HG02973 (cell line): Measurements from ENCODE around the gene RBBP8NL.

Source experiments
- ATAC-seq: cut with Tn5 transposase; IDR thresholded peaks from one replicate; pipeline ENCODE4 v1.9.1; 2021; ENCODE audit warnings: moderate library complexity; ENCODE audit not compliant: unreplicated experiment

Gene RBBP8NL

DNA sequence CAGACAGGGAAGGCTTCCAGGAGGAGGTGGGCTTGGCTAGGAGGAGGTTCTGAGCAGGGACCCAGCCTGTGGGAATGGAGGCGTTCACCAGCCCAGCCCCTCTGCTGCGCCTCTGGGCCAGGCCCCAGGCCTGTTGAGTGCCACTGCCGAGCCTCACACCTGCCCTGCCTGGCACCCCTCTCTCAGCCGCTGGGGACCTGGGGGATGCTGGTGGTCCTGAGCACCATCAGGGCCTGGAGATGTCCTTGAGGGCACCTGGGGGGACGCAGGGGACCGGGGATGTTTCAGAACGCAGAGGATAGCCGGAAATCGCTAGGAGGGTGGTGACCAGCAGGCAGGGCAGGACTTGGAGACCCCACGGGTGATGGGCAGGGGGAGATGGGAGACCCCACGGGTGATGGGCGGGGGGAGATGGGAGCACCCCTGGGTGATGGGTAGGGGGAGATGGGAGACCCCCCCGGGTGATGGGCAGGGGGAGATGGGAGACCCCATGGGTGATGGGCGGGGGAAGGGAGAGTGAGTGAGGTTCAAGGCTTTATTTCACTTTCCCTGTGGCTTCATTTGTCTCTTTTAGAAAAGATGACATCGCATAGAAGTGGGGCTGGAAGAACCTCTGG, 35.7 kb upstream of the RBBP8NL start:
- ATAC-seq = no peak

DNA sequence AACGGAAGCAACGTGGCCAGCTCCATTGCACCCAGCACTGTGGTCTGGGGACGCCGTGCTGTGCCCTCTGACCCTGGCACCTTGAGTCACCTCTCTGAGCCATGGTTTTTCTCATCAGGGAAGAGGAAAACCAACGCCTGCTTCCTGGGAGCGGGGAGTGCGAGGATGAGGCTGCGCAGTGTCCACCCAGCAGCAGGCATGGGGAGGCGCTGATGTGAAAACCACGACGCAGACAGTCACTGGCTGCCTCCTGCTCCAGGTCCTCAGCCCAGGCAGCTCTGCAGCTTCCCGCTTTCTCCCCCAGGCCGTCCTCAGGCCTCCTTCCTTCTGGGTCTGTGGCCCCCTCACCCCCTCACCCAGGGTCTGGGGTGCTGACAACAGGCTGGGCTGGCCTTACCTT, 34.5 kb upstream of the RBBP8NL start:
- ATAC-seq = no peak

DNA sequence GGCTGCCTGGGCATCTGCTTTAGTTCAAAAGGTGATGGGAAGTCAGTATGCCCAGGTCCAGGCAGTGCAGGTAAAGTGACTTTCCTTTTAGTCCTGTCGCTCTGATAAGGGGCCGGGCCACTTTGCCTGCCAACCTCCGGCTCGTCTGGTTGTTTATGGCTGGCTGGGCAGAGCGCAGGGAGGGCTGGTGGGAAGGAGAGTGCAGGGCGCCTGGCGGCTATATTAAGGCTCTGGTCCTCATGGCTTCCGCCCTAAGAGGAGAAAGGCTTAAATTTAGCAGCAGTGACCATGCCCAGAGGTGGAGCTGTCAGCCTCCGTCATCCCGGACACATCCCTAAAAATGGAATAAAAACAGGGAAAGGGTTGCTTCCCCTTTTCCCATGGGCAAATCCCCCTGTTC, 33.8 kb upstream of the RBBP8NL start:
- ATAC-seq = no peak

DNA sequence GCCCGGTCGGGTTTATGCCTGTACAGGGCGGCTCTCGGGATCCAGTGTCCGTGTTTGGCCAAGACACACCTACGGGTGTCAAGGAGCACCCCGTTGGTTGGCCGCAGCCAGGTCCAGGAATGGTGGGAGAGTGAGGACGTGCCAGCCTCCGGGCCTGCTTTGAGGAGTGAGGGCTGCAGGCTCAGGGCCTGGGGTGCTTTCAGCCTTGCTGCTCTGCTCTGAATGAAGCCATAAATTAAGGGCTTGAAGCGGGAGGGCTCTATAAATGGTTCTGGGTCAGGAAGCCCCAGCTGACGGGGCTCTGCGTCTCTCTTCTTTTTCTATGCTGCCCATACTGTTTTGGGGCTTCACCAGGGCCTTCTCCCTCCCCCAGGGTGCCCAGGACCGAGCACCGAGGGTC, 33.3 kb upstream of the RBBP8NL start:
- no peak for ATAC-seq

DNA sequence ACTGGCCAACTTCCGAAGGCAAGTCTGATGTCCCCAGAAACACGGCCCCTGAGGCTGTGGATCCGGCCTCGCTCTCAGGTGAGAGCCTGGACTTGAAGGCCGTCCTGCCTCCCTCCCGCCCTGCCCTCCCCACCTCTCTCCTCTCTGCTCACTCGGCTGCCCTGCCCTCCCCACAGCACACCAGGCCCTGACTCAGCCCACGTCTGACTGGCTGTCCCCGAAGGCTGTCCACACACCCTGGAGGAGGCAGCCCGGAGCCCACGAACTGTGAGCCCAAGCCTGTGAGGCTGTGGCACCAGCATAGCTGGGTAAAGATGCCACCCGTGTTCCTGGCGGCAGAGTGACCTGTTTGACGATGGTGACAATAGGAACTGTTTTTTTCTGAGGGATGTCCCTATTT, 32.1 kb upstream of the RBBP8NL start:
- ATAC-seq = no peak

DNA sequence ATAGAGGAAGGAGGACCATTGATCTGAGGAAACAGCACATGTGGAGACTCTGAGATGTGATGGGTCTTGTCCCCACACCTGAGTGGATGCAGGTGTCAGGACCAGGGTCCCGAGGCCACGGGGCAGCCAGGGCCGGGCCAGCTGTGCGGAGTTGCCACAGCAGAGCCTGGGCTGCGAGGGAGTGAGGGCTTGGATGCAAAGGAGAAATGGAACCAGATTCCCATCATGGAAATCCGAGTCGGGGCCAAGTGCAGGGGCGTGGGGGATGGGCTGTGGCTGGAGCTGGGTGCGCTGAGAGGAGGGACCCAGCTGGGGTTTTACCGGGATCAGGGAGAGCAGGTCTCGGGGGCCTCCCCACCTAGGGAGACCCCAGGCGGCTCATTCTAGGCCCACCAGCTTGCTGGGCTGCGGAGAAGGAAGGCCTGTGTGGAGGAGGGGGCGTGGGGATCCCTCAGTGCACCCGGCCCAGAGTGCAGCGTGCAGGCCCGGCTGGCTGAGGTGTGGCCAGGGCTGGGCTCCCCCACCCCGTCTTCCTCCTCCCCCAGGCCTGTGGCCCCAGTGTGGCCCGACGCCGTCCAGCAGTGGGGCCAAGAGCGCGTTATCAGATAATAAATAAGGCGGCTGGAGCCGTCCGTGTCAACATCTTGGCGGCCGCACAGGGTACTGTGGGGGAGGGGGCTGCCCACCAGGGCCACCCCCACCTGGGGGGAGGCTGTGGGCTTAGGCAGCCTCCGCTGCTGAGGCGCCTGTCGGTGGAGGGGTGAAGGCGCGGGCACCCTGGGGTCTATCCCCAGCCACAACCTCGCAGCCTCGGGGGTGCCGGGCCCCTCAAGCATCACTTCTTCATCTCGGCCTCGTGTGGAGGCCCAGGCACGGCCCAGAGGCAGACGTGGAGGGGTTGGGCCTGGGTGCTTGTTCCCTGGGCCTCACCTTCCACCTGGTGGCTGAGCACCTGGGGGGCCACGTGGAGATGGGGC, 31.2 kb upstream of the RBBP8NL start:
- ATAC-seq = no peak

DNA sequence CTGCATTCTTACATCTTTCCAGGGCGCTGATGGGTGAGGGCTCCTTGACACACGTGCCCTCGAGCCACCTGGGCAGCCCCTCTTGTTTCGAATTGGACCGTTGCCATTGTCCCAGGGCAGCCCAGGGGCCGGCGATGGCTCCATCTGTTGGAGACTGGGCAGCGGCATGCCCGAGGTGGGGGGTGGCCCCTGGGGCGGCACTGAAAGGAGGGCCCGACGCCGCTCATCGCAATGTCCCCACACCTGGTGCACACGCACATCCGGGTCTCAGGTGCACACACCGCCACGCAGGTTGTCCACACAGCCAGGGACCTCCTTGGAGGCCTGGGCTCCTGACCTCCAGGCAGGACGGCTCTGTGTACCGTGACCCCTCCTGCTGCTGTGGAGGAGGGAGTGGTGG, 30.5 kb upstream of the RBBP8NL start:
- ATAC-seq = no peak

DNA sequence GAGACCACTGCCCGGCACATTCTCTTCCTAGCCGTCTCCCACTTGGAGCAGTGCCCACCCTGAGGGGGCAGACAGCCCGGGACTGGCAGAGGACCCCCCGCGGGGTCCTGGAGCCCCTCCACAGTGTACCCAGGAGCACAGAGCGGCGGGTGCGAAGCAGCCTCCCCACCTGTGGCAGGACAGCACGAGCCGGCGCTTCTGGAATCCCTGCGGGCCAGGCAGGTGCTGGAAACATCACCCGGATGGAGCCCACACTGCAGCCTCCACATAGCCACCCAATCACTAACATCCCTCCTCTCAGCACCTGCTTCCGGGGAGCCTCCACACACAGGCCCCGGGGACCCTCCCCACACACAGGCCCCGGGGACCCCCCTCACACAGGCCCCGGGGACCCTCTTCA, 29.8 kb upstream of the RBBP8NL start:
- no peak for ATAC-seq

DNA sequence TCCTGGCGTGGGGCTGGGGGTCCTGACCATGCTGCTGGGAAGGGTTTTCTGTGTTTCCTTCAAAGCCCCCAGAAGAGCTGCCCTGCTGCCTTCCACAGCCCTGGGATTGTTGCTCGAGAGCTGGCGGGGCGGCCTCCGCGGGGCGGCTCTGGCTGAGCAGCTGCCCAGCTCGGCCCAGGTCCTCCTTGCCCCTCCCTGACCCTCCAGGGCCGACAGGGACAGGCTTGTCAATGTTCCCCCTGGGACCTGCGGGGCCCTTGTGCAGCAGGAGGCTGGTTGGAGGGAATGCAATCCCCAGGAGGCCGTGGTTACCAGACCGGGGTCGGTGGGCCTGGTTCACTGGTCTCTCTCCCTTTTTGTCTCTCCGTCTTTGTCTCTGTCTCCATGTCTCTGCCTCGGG, 28.6 kb upstream of the RBBP8NL start:
- no peak for ATAC-seq

DNA sequence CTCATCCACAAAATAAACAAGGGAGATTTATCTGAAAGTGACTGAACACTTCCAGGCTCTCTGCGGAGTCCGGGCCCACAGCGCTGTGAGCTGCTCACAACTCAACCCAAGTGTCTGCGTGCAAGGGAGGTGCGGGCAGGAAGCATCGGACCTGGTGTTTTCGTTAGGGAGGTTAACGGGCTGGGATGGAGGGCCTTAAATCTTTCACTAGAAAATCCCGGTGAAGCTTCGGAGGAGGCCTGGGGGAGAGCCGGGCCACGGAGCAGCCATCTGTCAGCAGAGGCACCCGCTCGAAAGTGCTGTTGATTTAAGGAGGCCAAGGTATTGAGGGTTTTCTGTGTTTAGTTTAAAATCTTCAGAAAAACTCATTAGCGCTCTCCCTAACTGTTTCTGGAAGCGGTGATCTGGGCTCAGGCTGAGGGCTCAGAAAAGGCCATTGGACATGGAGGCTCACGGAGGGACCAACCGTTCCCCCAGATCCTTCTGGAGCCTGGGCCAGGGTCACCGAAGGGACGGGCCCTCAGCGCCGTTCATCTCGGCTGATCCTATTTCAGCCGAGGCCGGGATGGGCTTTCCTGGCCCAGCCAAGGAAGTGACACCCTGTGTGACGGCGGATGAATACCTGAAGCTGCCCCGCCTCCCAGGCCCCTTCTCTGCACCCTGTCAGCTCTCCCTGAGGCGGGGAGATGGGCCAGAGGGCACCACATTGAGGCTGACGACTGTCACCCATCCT, 27.7 kb upstream of the RBBP8NL start:
- no peak for ATAC-seq

DNA sequence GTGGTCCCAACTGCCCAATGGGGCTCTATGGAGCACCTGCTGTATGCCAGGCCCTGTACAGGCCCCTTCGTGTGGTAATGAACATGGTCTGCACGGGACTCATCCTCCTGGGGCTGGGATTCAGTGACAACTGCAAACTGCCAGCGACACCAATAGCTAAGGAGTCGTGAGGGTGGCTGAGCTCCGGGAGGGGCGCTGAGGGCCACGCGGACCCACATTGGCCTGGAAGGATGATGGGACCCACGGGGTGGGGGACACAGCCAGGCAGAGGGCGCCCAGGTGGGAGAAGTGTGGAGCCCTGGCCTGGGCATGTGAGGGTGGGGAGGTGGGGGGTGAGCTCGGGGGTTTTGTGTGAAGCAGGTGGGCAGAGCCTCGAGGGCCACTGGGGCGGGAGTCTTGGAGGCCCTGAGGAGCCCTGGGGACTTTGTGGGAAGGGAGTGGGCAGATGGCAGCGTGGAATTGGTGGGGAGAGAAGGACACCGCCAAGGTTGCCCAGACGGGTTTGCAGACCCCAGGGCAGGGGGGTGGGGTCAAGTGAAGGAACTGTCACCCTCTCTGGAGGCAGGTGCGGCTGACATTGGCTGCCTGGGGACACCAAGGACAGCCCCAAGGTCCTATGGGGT, 26.0 kb upstream of the RBBP8NL start:
- ATAC-seq = no peak

DNA sequence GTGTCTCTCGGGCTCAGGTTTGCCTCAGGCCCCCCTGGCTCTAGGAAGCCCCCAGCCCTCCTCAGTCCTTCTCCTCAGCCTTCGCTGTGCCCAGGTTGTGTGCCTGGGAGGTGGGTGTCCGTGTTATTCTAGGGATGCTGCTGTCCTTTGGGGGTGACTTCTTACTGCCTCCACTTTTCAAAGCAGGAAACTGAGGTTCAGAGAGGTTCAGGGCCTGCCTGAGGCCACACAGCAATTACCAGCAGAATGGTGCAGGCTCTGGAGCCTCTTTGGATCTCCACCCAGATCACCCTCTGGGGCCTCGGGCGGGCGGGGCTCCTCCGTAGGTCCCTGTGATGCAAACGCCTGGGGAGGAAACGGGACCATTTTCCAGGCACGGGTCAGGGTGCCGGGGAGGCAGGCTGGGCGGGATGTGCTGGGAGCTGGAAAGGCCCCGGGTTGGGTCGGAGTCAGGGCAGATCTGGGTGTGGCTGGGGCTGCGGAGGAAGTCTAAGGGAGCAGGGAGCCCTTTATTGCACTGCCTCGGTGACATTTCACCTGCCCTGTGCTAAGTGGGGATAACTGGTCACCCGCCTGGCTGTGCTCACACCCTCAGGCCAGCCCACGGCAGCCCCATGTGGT, 25.2 kb upstream of the RBBP8NL start:
- no peak for ATAC-seq

DNA sequence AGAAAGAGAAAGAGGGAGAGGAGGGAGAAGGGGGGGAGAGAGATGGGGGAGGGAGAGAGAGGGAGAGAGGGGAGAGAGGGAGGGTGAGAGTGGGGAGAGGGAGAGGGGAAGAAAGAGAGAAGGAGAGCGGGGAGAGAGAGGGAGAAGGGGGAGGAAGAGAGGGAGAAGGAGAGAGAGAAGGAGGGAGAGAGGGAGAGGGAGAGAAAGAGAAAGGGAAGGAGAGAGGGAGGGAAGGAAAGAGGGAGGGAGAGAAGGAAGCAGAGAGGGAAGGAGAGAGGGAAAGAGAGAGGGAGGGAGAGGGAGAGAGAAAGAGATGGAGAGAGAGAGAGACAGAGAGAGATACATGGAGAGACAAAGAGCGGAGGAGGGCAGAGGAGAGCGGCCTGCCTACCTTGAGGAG, 24.6 kb upstream of the RBBP8NL start:
- ATAC-seq = no peak

DNA sequence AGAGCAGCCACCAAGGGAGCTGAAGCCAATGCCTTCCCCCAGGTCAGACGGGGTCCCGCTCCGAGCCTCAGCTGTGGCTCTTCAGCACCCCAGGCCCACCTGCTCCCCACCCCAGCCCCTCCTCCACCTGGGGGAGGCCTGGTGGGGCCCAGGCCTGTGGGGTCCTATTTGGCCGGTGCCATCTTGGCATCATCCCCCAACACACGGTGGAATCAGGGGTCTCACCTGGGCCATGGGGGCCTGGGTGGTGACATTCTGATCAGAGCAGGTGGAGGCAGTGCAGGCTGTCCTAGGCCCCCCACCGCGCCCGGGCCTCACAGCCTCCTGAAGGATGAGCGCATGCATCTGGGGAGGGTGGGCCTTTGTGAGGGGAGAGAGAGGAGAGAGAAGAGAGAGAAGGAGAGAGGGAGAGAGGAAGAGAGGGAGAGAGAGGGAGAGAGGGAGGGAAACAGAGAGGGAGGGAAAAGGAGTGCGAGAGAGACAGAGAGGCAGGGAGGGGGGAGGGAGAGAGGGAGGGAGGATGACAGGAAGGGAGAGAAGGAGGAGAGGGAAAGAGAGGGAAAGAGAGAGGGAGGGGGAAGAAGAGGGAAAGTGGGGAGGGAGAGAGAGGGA, 23.9 kb upstream of the RBBP8NL start:
- no peak for ATAC-seq

DNA sequence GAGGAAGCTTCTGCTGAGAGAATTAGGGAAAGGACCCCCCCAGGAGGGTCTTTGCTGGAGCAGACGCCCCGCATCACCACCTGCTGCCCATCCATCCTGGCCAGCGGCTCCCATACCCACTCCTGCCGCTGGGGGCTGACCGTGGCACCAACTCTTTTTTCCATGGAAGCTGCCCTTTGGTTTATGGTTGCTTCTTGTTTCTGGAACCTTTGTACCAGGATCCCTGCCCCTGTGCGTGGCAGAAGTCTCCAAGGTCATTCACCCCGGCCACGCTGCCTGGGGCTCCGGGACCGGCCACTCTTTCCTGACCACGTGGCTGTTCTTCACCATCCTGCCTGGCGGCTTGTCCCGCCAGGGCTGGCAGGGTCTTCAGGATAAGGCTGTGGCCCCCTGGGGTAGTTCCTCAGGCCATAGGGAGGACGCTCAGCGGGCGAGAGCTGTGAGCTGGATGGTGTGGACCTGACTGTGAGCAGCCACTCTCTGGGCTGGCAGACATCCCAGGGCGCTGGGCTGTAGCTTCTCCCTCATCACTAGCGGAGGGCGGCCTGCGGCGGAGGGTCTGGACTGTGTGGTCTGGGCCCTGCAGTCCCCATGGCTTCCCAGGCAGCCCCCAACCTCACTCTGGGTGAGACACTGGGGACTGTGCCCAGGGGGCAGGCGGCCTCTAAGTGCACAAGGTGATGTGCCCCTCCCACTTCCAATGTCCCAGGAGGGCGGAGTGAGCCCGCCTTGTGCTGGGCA, 22.8 kb upstream of the RBBP8NL start:
- no peak for ATAC-seq

DNA sequence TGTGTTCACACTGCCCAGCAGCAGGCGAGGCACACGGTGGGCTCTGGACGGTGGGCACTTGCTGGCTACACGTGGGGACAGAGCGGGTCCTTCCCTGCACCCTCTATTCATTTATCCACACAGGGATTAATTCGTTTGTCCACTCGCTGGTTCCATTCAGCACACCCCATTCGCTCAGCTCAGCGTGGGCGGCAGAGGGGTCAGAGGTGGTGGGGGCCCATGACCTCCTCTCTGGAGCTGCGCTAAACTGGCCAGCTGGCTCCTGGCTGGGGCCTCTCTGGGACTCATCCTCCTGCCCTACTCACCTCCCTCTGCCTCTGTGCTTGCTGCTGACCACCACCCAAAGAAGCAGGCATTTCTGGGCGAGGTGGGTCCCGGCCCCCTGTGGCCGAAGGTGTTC, 21.4 kb upstream of the RBBP8NL start:
- no peak for ATAC-seq

DNA sequence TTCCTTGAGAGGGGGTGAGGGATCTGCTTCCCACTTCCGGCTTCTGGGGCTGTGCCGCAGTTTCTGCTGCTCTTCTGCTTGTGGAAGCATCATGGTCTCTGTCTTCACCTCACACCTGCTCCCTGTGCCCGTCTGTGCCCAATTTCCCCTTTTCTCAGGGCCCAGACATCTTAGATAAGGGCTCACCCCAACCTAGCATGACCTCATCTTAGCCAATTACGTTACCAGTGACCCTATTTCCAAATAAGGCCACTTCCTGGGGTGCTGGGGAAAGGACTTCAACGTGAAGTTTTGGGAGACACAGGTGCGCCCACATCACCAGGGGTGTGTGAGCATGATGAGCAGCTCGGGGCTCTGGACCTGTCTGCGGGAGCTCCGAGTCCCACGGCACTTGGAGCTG, 20.7 kb upstream of the RBBP8NL start:
- no peak for ATAC-seq

DNA sequence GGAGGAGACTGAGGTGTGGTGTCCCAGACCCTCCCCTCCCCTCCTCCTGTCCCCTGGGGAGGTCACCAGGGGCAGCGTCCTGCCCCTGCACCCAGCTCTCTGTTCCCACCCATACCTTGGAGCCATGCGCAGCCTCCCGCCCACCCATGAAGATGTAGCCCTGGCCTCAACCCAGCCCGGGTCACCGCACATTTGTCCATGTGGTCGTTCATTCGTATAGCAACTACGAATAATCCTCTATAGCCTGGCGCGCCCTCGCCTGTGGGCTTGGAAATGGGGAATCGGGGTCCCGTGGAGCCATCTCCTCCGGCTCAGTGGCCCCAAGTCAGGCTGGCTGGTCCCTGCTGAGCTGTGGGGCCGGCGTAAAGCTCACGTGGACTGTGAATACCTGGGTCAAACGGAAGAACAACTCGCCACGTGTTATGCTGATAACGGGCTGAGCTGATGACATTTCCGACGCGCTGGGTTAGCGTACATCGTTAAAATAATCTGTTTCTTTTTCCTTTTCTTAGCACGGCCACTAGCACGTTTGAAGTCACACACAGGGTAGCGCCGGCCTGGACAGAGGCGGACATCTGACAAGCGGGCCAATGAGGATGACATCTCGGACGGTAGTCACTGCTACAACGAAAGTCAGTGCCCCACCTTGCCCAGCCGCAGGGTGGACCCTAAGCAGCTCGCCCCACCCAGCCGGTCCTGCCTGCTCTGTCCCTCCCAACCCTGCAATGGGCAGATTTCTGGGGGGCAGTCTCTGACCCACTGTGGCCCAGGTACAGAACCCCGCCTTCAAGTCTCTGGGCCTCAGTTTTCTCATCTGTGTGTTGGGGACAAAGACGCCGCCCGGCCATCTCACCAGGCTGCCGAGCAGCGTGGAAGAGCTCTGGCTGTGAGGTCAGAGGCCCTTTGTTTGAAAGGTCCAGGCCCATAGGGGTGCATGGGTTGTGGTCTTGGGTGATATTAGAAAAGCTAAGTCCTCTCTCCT, 19.8 kb upstream of the RBBP8NL start:
- ATAC-seq = no peak

DNA sequence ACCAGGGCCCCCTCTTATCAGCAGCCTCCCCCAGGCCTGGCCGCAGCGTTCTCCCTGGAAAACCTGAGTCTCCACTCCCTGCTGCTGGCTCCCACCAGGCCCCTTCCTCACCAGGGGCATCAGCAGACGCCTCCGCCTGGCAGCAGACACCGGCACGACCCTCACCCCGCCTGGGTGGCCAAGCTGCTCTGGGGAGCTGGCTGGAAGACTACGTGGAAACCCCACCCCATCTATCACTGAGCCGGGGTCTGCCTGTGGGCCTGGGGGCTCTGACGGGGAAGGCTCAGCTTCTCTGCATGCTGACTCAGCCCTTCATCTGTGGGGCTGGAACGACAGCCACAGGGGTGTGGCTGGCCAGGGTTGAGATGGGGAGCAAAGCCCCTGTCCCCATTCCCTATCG, 19.1 kb upstream of the RBBP8NL start:
- no peak for ATAC-seq
